Astrocyte (in vitro differentiated cells and primary cell): ENCODE measurements around the gene PIAS2. TPM values are rescaled to one million over a fixed set of nuclear protein-coding genes. Genes with fewer than 3 reads are reported as not detected.

ENCODE experiments used
- DNase-seq: peaks from one replicate; pipeline ENCODE4 v3.0.0-alpha.2; 2010; ENCODE audit warnings: low read depth
- FAIRE-seq: peaks from 2 replicates; lab custom pipeline; 2011; peaks lifted over from hg19 to GRCh38; lab: Jason Lieb, UNC
- H2AFZ ChIP-seq: 2 replicates; pipeline ENCODE4 v1.6.0; 2012; ENCODE audit warnings: low read depth, low read length, inconsistent platforms
- H3K27ac ChIP-seq: 2 replicates; pipeline ENCODE4 v1.5.1; 2011; ENCODE audit warnings: low read depth, low read length, inconsistent platforms
- H3K27me3 ChIP-seq: 2 replicates; pipeline ENCODE4 v1.6.0; 2011; ENCODE audit warnings: low read length, inconsistent platforms; ENCODE audit not compliant: insufficient read depth
- H3K36me3 ChIP-seq: 2 replicates; pipeline ENCODE4 v1.5.1; 2011; ENCODE audit warnings: low read length, inconsistent platforms; ENCODE audit not compliant: insufficient read depth
- H3K4me1 ChIP-seq: 2 replicates; pipeline ENCODE4 v1.5.1; 2011; ENCODE audit warnings: low read length, inconsistent platforms; ENCODE audit not compliant: insufficient read depth
- H3K4me2 ChIP-seq: 2 replicates; pipeline ENCODE4 v1.6.0; 2012; ENCODE audit warnings: low read length, inconsistent platforms
- H3K4me3 ChIP-seq: 2 replicates; pipeline ENCODE4 v1.5.1; 2011; ENCODE audit warnings: low read depth, mild to moderate bottlenecking, low read length, inconsistent platforms; ENCODE audit not compliant: insufficient read depth
- H3K79me2 ChIP-seq: 2 replicates; pipeline ENCODE4 v1.6.0; 2012; ENCODE audit warnings: mild to moderate bottlenecking, low read length, inconsistent platforms; ENCODE audit not compliant: insufficient read depth
- H3K9ac ChIP-seq: 2 replicates; pipeline ENCODE4 v1.6.0; 2012; ENCODE audit warnings: mild to moderate bottlenecking, low read length, inconsistent platforms
- H3K9me3 ChIP-seq: 2 replicates; pipeline ENCODE4 v1.5.1; 2012; ENCODE audit warnings: low read depth, mild to moderate bottlenecking, low read length, inconsistent platforms; ENCODE audit not compliant: insufficient read depth
- H4K20me1 ChIP-seq: 2 replicates; pipeline ENCODE4 v1.6.0; 2012; ENCODE audit warnings: low read length, inconsistent platforms; ENCODE audit not compliant: insufficient read depth
- H3K27ac Mint-ChIP-seq: one replicate; pipeline ENCODE4 v1.8.0; 2021; ENCODE audit warnings: mild to moderate bottlenecking, mixed read lengths; ENCODE audit not compliant: unreplicated experiment
- H3K27me3 Mint-ChIP-seq: one replicate; pipeline ENCODE4 v1.8.0; 2021; ENCODE audit warnings: low read depth, mixed read lengths; ENCODE audit not compliant: unreplicated experiment
- H3K36me3 Mint-ChIP-seq: one replicate; pipeline ENCODE4 v1.8.0; 2021; ENCODE audit warnings: low read depth, mixed read lengths; ENCODE audit not compliant: unreplicated experiment
- H3K4me1 Mint-ChIP-seq: one replicate; pipeline ENCODE4 v1.8.0; 2021; ENCODE audit warnings: low read depth, mixed read lengths; ENCODE audit not compliant: unreplicated experiment
- H3K4me3 Mint-ChIP-seq: one replicate; pipeline ENCODE4 v1.8.0; 2021; ENCODE audit warnings: mild to moderate bottlenecking, moderate library complexity, mixed read lengths; ENCODE audit not compliant: unreplicated experiment
- H3K9me3 Mint-ChIP-seq: one replicate; pipeline ENCODE4 v1.8.0; 2021; ENCODE audit warnings: mild to moderate bottlenecking, mixed read lengths; ENCODE audit not compliant: unreplicated experiment
- EZH2 ChIP-seq: IDR thresholded peaks from 2 replicates; pipeline ENCODE4 v1.6.1; 2012; ENCODE audit warnings: mild to moderate bottlenecking, low read length, inconsistent platforms; ENCODE audit not compliant: insufficient read depth
- total RNA-seq: library from RNA; stranded (reverse); gene quantifications from 2 replicates; pipeline ENCODE4 v1.2.1, GENCODE V29; 2021
- TF ChIP-seq, protein P1 (sequence below): IDR thresholded peaks from 2 replicates; pipeline ENCODE4 v1.5.1; 2011; ENCODE audit warnings: low read depth, mild to moderate bottlenecking, inconsistent platforms, low read length, moderate library complexity; ENCODE audit not compliant: insufficient read depth

Gene PIAS2
- total RNA-seq, 1 donor from 2014 or later = 29.3 TPM

DNA sequence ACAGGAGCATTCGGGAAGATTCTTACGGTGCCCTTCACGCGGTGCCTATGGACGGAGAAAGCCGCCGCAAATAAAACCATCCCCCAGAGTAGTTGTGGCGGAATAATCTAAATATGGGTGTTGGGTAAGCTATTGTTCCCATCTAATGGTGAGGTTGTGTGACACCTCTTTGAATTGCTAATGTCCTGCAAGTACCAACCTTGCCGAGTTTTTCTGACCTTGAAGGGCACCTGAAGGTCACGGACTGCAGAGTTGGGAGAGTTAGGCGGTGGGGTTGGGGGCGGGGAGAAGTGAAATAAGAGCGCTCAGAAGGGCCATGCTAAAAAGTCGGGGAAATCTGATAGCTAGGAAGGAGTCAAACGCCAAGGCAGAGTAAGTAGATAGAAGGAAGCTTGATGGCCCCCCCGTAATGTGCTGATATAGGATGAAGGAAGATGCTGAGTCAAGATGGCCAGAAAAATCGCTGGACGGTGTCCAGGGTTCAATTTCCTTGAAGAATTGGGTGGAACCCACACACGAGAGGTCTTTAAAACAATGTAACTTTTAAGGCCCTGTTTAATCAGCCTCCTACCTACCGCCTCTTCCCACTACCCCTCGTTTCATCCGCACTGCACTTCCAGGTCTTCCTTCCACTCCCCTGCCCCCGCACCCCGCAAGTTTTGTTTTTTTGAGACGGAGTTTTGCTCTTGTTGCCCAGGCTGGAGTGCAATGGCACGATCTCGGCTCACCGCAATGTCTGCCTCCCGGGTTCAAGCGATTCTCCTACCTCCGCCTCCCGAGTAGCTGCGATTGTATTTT lies 695 bp upstream of the PIAS2 start:
- H3K9ac ChIP-seq = peak overlapping the region; percentile 83
- Mint-ChIP-seq H3K4me1 (peaks cover 9% of the 10 kb centered on the region), H3K36me3 (peaks cover 2% of the 10 kb centered on the region), H3K9me3 (no peaks in the 10 kb centered on the region), H3K27me3 (no peaks in the 10 kb centered on the region), H3K27ac (peak overlapping the region; percentile 38), H3K4me3 (peak overlapping the region; percentile 91)
- H3K9me3 ChIP-seq = no peaks in the 10 kb centered on the region
- FAIRE-seq (no peak), DNase-seq (peak; percentile 10)
- H3K4me1 ChIP-seq = peaks cover 8% of the 10 kb centered on the region
- H4K20me1 ChIP-seq = peaks cover 30% of the 10 kb centered on the region
- H2AFZ ChIP-seq = peak overlapping the region; percentile 99
- peaks cover 38% of the 10 kb centered on the region for H3K79me2 ChIP-seq
- peak overlapping the region; percentile 69 for H3K27ac ChIP-seq
- peak overlapping the region; percentile 89 for H3K4me3 ChIP-seq
- H3K4me2 ChIP-seq = peak overlapping the region; percentile 95
- TF ChIP-seq, protein P1, sequence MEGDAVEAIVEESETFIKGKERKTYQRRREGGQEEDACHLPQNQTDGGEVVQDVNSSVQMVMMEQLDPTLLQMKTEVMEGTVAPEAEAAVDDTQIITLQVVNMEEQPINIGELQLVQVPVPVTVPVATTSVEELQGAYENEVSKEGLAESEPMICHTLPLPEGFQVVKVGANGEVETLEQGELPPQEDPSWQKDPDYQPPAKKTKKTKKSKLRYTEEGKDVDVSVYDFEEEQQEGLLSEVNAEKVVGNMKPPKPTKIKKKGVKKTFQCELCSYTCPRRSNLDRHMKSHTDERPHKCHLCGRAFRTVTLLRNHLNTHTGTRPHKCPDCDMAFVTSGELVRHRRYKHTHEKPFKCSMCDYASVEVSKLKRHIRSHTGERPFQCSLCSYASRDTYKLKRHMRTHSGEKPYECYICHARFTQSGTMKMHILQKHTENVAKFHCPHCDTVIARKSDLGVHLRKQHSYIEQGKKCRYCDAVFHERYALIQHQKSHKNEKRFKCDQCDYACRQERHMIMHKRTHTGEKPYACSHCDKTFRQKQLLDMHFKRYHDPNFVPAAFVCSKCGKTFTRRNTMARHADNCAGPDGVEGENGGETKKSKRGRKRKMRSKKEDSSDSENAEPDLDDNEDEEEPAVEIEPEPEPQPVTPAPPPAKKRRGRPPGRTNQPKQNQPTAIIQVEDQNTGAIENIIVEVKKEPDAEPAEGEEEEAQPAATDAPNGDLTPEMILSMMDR = no peak
- no peak for TF ChIP-seq EZH2
- no peaks in the 10 kb centered on the region for H3K27me3 ChIP-seq
- no peaks in the 10 kb centered on the region for H3K36me3 ChIP-seq

DNA sequence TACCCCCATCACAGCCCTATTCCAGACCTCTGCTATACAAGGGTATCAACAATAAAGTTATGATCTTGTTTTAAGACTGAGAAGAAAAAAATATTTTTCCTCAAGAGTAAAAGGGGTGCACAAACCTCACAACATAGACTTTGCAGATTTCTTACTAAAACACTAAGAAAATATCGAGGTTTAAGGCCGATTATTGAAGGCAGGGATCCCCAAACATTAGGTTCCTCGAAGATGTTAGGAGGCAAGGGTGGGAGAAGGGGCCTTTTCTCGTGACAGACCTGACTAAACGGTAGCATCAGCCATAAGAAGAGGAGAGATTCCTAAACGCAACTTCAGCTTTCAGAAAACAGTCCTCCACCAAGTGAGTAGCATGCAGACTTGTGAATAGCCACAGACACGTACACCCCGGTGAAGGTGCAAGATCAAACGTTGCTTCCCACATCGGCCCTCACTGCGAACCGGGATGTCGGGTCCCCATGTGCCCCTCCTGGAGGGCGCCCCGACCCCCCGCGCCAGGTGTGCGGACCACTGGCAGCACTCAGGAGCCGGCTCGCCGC lies 678 bp downstream of the PIAS2 start:
- H3K27me3 ChIP-seq = no peaks in the 10 kb centered on the region
- H3K36me3 ChIP-seq = no peaks in the 10 kb centered on the region
- H3K4me3 ChIP-seq = peak overlapping the region; percentile 89
- peak overlapping the region; percentile 95 for H3K4me2 ChIP-seq
- H2AFZ ChIP-seq = peak overlapping the region; percentile 79
- Mint-ChIP-seq H3K9me3 (no peaks in the 10 kb centered on the region), H3K36me3 (peaks cover 2% of the 10 kb centered on the region), H3K27ac (peak overlapping the region; percentile 81), H3K27me3 (no peaks in the 10 kb centered on the region), H3K4me3 (peak overlapping the region; percentile 92), H3K4me1 (peaks cover 9% of the 10 kb centered on the region)
- no peak for TF ChIP-seq EZH2
- TF ChIP-seq, protein P1 = no peak
- DNase-seq (peak; percentile 44), FAIRE-seq (no peak)
- peaks cover 40% of the 10 kb centered on the region for H4K20me1 ChIP-seq
- H3K27ac ChIP-seq = peak overlapping the region; percentile 46
- H3K79me2 ChIP-seq = peaks cover 52% of the 10 kb centered on the region
- H3K9ac ChIP-seq = peak overlapping the region; percentile 83
- peaks cover 8% of the 10 kb centered on the region for H3K4me1 ChIP-seq
- no peaks in the 10 kb centered on the region for H3K9me3 ChIP-seq
